Transverse colon (tissue), 4 donors: ENCODE results near the gene PCSK1N.

Source experiments
- CTCF ChIP-seq, 5 experiments: fragments of 200-600 bp in 3 of 5; fragments of 450-650 bp in 2 of 5; sonication (generic) in 3 of 5; IDR thresholded peaks; 1 replicate in 2 of 5; 2 replicates in 3 of 5; pipeline ENCODE4 v1.5.1; 2016 to 2017; ENCODE audit warnings: antibody characterized with exemption in 5 of 5, inconsistent platforms in 3 of 5, mild to moderate bottlenecking in 2 of 5, moderate library complexity in 1 of 5
- EP300 ChIP-seq: sonication (generic); formaldehyde crosslinking; IDR thresholded peaks from one replicate; pipeline ENCODE4 v1.6.1; 2017; ENCODE audit warnings: antibody characterized with exemption, low read depth
- POLR2A ChIP-seq: fragments of 450-650 bp; IDR thresholded peaks from one replicate; pipeline ENCODE4 v1.6.1; 2016; ENCODE audit warnings: antibody characterized with exemption, mild to moderate bottlenecking, moderate library complexity
- POLR2AphosphoS5 ChIP-seq, 3 donors: sonication (generic); formaldehyde crosslinking; IDR thresholded peaks; one replicate each; pipeline ENCODE4 v1.6.1; 2016; ENCODE audit warnings: antibody characterized with exemption in 3 of 3

- TF ChIP-seq CTCF (IDR thresholded peaks at IDR 0.05), result no peak
- no peak for TF ChIP-seq POLR2A
- no peak for TF ChIP-seq POLR2AphosphoS5 (IDR thresholded peaks at IDR 0.05)
- TF ChIP-seq EP300, result no peak
Observed at GRCh38 chrX:48781705-48782104, 53.7 kb downstream of the PCSK1N start.
